ENCODE data around the gene LRMDA.

DNA sequence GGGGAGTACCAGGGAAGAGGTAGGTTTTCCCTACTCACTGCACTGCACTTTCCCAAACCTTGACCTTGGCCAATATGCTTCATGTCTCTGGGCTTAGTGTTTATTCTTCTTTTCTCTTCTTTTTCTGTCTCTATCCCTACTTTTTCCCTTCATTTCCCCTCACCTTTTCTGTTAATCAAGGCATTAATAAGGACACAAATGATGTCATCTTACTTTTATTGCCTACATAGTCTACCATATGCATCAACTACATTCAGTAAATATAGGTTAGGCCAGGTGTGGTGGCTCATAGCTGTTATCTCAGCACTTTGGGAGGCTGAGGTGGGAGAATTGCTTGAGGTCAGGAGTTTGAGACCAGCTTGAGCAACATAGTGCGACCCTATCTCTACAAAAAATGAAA lies 16.9 kb upstream of the LRMDA start:
- TF ChIP-seq, protein P1, sequence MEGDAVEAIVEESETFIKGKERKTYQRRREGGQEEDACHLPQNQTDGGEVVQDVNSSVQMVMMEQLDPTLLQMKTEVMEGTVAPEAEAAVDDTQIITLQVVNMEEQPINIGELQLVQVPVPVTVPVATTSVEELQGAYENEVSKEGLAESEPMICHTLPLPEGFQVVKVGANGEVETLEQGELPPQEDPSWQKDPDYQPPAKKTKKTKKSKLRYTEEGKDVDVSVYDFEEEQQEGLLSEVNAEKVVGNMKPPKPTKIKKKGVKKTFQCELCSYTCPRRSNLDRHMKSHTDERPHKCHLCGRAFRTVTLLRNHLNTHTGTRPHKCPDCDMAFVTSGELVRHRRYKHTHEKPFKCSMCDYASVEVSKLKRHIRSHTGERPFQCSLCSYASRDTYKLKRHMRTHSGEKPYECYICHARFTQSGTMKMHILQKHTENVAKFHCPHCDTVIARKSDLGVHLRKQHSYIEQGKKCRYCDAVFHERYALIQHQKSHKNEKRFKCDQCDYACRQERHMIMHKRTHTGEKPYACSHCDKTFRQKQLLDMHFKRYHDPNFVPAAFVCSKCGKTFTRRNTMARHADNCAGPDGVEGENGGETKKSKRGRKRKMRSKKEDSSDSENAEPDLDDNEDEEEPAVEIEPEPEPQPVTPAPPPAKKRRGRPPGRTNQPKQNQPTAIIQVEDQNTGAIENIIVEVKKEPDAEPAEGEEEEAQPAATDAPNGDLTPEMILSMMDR (IDR thresholded peaks at IDR 0.05; ENCODE audit: borderline replicate concordance, extremely low read depth, low read length, poor library complexity, severe bottlenecking) = no peak
- TF ChIP-seq EZH2 (IDR thresholded peaks at IDR 0.05; ENCODE audit: borderline replicate concordance, low read depth, low read length, severe bottlenecking) = no peak

Data from DND-41 (cell line).